HG03066 (cell line): ENCODE results near the gene CERS6.
"Not testable (repeated sequence)": the region's sequence is repeated elsewhere in the genome, so short reads cannot be mapped to it uniquely, and the experiment has no call there.

Experiments
- ATAC-seq: cut with Tn5 transposase; IDR thresholded peaks from one replicate; pipeline ENCODE4 v1.9.1; 2021; ENCODE audit warnings: low read depth; ENCODE audit not compliant: unreplicated experiment

CERS6 gene

GRCh38 chr2:168787098-168787781 is 331.2 kb downstream of the CERS6 start:
- no peak for ATAC-seq

DNA sequence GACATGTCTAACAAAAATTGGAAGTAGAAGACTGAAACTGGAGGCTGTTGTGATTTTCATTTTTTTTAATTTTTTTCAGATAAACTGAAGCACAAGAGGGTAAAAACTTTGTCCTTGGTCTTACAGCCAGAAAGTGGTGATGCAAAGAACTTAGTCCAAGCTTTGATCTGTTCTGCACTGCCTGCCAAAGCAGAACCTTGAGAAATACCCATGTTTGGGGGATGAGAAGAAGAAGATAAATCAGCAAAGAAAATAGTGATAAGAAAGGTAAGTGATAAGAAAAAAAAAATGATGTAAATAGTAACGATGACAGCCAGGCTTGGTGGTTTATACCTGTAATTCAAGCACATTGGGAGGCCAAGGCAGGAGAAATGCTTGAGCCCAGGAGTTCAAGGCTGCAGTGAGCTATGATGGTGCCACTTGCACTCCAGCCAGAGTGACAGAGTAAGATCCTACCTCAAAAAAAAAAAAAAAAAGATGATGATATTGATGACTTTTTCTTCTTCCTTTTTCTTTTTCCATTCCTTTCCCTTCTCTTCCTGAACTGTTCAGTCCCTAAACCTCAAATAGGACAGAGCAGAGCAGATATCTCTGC is 331.8 kb downstream of the CERS6 start:
- no peak for ATAC-seq

GRCh38 chr2:168789776-168790175 is 333.7 kb downstream of the CERS6 start:
- ATAC-seq: no peak

DNA sequence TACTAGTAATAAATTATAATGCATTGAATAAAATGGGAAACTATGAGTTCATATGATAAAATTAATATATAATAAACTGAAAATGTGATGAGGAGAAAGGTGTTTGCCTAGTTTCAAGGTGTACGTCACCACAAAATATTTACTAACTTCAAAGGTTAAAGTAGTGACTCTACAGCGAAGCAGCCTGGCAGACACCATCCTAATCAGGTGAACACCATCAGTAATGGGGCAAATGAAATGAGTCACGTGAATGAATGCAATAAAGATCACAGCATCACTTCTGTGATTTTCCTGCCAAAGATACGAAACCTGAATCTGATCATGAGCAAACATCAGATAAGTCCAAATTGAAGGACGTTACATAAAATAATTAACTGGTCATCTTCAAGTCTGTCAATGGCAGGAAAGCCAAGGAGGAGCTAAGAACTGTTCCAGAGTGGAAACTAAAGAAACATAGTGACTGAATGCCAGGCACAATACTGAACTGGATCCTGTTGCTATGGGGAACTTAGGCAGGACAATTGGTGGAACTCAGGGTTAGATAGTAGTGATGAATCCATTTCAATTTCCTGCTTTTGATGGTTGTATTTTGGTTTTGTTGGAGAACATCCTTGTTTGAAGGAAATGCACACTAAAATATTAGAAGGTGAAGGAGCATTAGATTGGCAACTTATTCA is 334.3 kb downstream of the CERS6 start:
- ATAC-seq: no peak

GRCh38 chr2:168791140-168791539 is 335.1 kb downstream of the CERS6 start:
- ATAC-seq: not testable (repeated sequence)

DNA sequence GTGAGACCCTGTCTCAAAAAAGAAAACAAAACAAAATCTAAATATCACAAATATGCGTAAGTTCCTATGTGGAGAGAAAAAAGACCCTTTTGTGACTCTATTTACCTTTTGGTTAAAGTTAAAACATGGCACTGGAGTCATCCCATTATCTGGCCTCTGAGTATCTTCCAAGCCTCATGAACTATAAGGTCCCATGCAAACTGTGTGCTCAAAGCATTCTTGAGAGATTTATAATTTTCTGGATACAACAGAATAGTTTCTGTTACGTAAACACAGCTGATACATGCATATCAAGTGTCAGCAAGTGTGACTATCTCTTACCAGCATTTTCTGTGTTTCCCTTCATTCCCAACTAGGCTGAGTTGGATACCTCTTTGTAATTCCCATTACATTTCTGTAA is 337.5 kb downstream of the CERS6 start:
- no peak for ATAC-seq

DNA sequence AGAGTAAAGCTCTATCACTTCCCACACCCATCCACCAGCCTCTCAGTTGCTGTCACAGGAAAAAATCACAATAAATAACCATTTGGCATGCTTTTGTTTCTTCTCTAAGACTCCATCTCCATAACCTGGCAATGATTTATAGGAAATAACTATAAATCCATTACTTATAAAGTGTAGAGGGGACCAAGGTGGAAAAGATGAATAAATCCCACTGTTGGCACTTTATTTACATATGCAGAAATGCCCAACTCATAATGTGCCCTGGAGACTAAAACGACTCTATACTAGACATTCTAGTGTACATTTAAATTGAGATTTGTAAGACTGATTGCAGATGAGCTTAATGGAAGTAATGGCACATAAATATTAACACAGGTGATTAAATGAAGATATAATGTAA is 338.9 kb downstream of the CERS6 start:
- ATAC-seq: no peak

DNA sequence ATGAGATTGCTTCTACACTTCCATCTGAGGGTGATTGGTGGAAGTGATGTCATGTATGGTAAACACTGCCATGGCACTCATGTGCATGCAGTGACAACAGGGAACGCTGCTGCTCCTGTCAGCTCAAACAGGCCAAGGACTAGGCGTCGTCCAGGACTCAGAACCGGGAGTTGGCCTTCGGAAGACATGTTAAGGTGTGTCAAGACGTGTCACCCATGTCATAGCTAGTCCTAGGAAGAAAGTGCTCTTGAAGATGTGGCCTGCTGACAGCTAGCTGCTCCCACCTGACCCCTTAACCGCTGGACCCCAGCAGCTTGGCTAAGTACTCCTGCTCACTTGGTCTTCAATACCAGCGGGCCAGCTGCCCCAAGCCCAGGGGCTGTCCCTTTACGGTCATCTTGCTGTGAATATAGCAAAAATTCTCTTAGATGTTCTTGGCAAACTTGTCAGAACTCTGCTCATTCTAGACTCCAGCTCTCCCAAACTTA is 340.1 kb downstream of the CERS6 start:
- ATAC-seq: no peak

- no peak for ATAC-seq
Observed at GRCh38 chr2:168796583-168797285, 340.7 kb downstream of the CERS6 start.

DNA sequence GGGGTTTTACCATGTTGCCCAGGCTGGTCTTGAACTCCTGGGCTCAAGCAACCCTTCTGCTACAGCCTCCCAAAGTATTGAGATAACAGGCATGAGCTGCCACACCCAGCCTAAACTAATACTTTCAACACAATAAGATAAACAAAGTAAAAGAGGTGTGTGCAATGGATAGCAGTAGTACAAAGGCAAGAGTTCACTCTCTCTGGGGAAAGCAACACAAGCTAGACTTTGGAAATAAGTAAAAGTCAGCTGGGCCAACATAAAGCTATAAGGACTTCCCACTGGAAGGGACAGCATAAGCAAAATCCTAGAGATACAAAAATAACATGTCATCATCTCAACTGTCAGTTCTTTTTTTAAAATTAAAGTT is 341.2 kb downstream of the CERS6 start:
- no peak for ATAC-seq

- no peak for ATAC-seq
Observed at GRCh38 chr2:168798076-168798887, 342.2 kb downstream of the CERS6 start.

- ATAC-seq: no peak
Observed at GRCh38 chr2:168798888-168799410, 342.9 kb downstream of the CERS6 start.

DNA sequence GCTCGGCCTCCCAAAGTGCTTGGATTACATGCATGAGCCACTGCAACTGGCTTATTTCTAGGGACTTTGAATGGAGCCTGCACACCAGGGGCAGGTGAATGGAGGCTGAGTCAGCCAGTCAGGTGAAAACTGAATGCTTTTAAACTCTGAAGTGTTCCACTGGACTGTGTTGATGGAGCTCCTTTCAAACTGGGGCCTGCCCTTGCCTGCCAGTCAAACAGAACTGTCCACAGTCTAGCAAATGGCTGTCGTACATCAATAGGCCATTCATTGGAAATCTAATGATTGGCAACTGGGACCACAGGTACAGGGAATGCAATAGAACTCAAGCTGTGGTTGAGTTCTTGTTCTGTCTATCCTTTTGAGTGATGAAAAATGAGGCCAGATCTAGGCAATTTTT is 345.4 kb downstream of the CERS6 start:
- no peak for ATAC-seq

DNA sequence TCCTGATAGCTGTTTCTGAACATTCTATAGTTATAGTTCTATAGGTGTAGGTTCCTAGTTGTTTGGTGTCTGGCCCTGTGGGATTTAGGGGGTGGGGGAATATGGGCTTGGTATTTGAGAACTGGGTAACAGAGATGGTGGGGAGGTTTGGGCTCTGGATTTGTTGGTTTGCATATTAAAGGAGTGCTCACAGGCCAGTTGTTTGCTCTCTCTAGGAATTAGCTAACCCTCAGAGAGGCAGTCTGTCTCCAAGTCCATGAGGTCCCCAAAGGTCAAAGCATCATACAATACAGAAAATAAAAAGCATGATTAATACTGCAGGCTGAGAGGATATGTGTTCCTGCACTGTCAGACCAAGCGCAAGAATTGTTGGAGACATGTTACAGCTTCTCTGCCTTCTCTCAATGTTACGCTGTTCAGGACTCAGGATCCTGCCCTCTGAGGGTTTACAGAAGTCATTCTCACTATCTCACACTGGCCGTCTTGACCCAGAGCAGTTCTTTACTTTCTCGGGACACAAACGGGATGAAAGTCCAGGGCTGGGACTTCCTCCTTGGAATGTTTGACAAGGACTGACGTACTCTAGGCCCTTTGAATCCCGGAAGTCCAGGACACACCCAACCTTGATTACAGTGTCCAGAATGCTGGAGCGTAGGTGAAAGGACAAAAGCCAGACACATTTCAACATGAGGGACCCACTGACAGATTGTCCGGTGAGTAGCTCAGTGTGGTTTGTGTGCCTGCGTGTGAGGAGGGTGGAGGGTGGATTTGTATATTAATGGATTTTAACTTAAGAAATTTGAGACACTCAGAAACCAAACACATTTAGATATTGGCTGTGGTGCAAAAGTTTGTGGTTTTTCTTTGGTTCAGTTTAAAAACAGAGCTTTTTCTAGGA is 346.1 kb downstream of the CERS6 start, which contains the start of gene NOSTRIN:
Gene NOSTRIN (plus strand): TSS at position 677 of the 898 bp plus-strand sequence. CDS start 10 bp downstream, at position 687.
- ATAC-seq: no peak

- ATAC-seq: no peak
Observed at GRCh38 chr2:168802859-168803725, 347.0 kb downstream of the CERS6 start.

GRCh38 chr2:168804214-168804613 is 348.1 kb downstream of the CERS6 start:
- ATAC-seq: no peak

- ATAC-seq: no peak
Observed at GRCh38 chr2:168805615-168806014, 349.5 kb downstream of the CERS6 start.

GRCh38 chr2:168809537-168809936 is 353.5 kb downstream of the CERS6 start:
- ATAC-seq: no peak
